ENCODE results near the gene KRTAP10-4. TPM values are rescaled to one million over a fixed set of nuclear protein-coding genes. Genes with fewer than 3 reads are reported as not detected.

The KRTAP10-4 gene
- total RNA-seq, 1 donor from 2014 or later: not detected

GRCh38 chr21:44575307-44576024 is 1.9 kb downstream of the KRTAP10-4 start:
- H3K9ac ChIP-seq (ENCODE audit: low read length): no peak overlapping the region
- no peak overlapping the region for H2AFZ ChIP-seq (ENCODE audit: low read depth, low read length)
- H3K27me3 ChIP-seq (ENCODE audit: insufficient read depth, low read length): no peaks in the 10 kb centered on the region
- no peaks in the 10 kb centered on the region for H3K36me3 ChIP-seq (ENCODE audit: insufficient read depth, low read length)
- no peak for FAIRE-seq
- H3K27ac ChIP-seq (ENCODE audit: low read depth, low read length): no peak overlapping the region
- no peak for TF ChIP-seq CTCF (IDR thresholded peaks at IDR 0.05; ENCODE audit: insufficient read depth, low read depth, low read length)
- no peak for TF ChIP-seq EZH2 (IDR thresholded peaks at IDR 0.05; ENCODE audit: insufficient read depth, low read length)
- H3K4me1 ChIP-seq (ENCODE audit: insufficient read depth, low read length): no peaks in the 10 kb centered on the region
- no peak for DNase-seq (ENCODE audit: low read depth)
- H3K27ac Mint-ChIP-seq (ENCODE audit: unreplicated experiment): no peak overlapping the region
- peaks cover 6% of the 10 kb centered on the region for H3K36me3 Mint-ChIP-seq (ENCODE audit: low read depth, unreplicated experiment)
- no peaks in the 10 kb centered on the region for H4K20me1 ChIP-seq (ENCODE audit: insufficient read depth, low read length)
- H3K4me2 ChIP-seq (ENCODE audit: low read length): no peak overlapping the region
- peaks cover 14% of the 10 kb centered on the region for H3K9me3 ChIP-seq (ENCODE audit: insufficient read depth, low read depth, low read length)
- peaks cover 12% of the 10 kb centered on the region for H3K27me3 Mint-ChIP-seq (ENCODE audit: low read depth, unreplicated experiment)
- peaks cover 28% of the 10 kb centered on the region for H3K9me3 Mint-ChIP-seq (ENCODE audit: unreplicated experiment)
- no peak overlapping the region for H3K4me3 ChIP-seq (ENCODE audit: insufficient read depth, low read depth, low read length)
- peaks cover 4% of the 10 kb centered on the region for H3K4me1 Mint-ChIP-seq (ENCODE audit: low read depth, unreplicated experiment)
- no peak overlapping the region for H3K4me3 Mint-ChIP-seq (ENCODE audit: unreplicated experiment)
- H3K79me2 ChIP-seq (ENCODE audit: insufficient read depth, low read length): no peaks in the 10 kb centered on the region

GRCh38 chr21:44576025-44576420 is 2.5 kb downstream of the KRTAP10-4 start:
- DNase-seq (ENCODE audit: low read depth) (no peak), FAIRE-seq (no peak)
- no peaks in the 10 kb centered on the region for H3K36me3 ChIP-seq (ENCODE audit: insufficient read depth, low read length)
- peaks cover 13% of the 10 kb centered on the region for H3K27me3 Mint-ChIP-seq (ENCODE audit: low read depth, unreplicated experiment)
- H3K4me1 ChIP-seq (ENCODE audit: insufficient read depth, low read length): no peaks in the 10 kb centered on the region
- H3K79me2 ChIP-seq (ENCODE audit: insufficient read depth, low read length): no peaks in the 10 kb centered on the region
- H4K20me1 ChIP-seq (ENCODE audit: insufficient read depth, low read length): no peaks in the 10 kb centered on the region
- H3K9ac ChIP-seq (ENCODE audit: low read length): no peak overlapping the region
- H3K27ac ChIP-seq (ENCODE audit: low read depth, low read length): no peak overlapping the region
- TF ChIP-seq EZH2 (IDR thresholded peaks at IDR 0.05; ENCODE audit: insufficient read depth, low read length) (no peak), CTCF (IDR thresholded peaks at IDR 0.05; ENCODE audit: insufficient read depth, low read depth, low read length) (no peak)
- peaks cover 23% of the 10 kb centered on the region for H3K9me3 Mint-ChIP-seq (ENCODE audit: unreplicated experiment)
- H3K36me3 Mint-ChIP-seq (ENCODE audit: low read depth, unreplicated experiment): peaks cover 4% of the 10 kb centered on the region
- H2AFZ ChIP-seq (ENCODE audit: low read depth, low read length): no peak overlapping the region
- H3K4me1 Mint-ChIP-seq (ENCODE audit: low read depth, unreplicated experiment): peaks cover 4% of the 10 kb centered on the region
- H3K4me2 ChIP-seq (ENCODE audit: low read length): no peak overlapping the region
- H3K27me3 ChIP-seq (ENCODE audit: insufficient read depth, low read length): no peaks in the 10 kb centered on the region
- peaks cover 14% of the 10 kb centered on the region for H3K9me3 ChIP-seq (ENCODE audit: insufficient read depth, low read depth, low read length)
- H3K4me3 Mint-ChIP-seq (ENCODE audit: unreplicated experiment): no peak overlapping the region
- H3K27ac Mint-ChIP-seq (ENCODE audit: unreplicated experiment): no peak overlapping the region
- no peak overlapping the region for H3K4me3 ChIP-seq (ENCODE audit: insufficient read depth, low read depth, low read length)

- H3K36me3 ChIP-seq (ENCODE audit: insufficient read depth, low read length): no peaks in the 10 kb centered on the region
- no peak overlapping the region for H3K4me3 ChIP-seq (ENCODE audit: insufficient read depth, low read depth, low read length)
- Mint-ChIP-seq H3K27ac (ENCODE audit: unreplicated experiment) (no peak overlapping the region), H3K9me3 (ENCODE audit: unreplicated experiment) (peaks cover 31% of the 10 kb centered on the region), H3K4me1 (ENCODE audit: low read depth, unreplicated experiment) (no peaks in the 10 kb centered on the region), H3K27me3 (ENCODE audit: low read depth, unreplicated experiment) (peaks cover 23% of the 10 kb centered on the region), H3K4me3 (ENCODE audit: unreplicated experiment) (no peak overlapping the region), H3K36me3 (ENCODE audit: low read depth, unreplicated experiment) (no peaks in the 10 kb centered on the region)
- peaks cover 10% of the 10 kb centered on the region for H3K9me3 ChIP-seq (ENCODE audit: insufficient read depth, low read depth, low read length)
- H3K27ac ChIP-seq (ENCODE audit: low read depth, low read length): no peak overlapping the region
- H2AFZ ChIP-seq (ENCODE audit: low read depth, low read length): no peak overlapping the region
- DNase-seq (ENCODE audit: low read depth) (no peak), FAIRE-seq (no peak)
- no peaks in the 10 kb centered on the region for H4K20me1 ChIP-seq (ENCODE audit: insufficient read depth, low read length)
- no peak overlapping the region for H3K4me2 ChIP-seq (ENCODE audit: low read length)
- TF ChIP-seq CTCF (IDR thresholded peaks at IDR 0.05; ENCODE audit: insufficient read depth, low read depth, low read length) (no peak), EZH2 (IDR thresholded peaks at IDR 0.05; ENCODE audit: insufficient read depth, low read length) (no peak)
- H3K27me3 ChIP-seq (ENCODE audit: insufficient read depth, low read length): no peaks in the 10 kb centered on the region
- H3K79me2 ChIP-seq (ENCODE audit: insufficient read depth, low read length): no peaks in the 10 kb centered on the region
- no peaks in the 10 kb centered on the region for H3K4me1 ChIP-seq (ENCODE audit: insufficient read depth, low read length)
- H3K9ac ChIP-seq (ENCODE audit: low read length): no peak overlapping the region
Observed at GRCh38 chr21:44578371-44579055, 5.0 kb downstream of the KRTAP10-4 start.

All from astrocyte (in vitro differentiated cells and primary cell).